Stimulated activated CD4-positive, alpha-beta T cell treated with anti-CD3 and anti-CD28 coated beads, Interleukin-1b, Interleukin-23, amount 100 ng/mL, for 4 hours (primary cell): ENCODE measurements around the gene CENPK.
"Not testable (repeated sequence)": the region's sequence is repeated elsewhere in the genome, so short reads cannot be mapped to it uniquely, and the experiment has no call there.

Source experiments
- DNase-seq, 2 donors: peaks; one replicate each; pipeline ENCODE4 v3.0.0-alpha.2; 2020; ENCODE audit warnings: low read depth in 2 of 2

CENPK gene

GRCh38 chr5:65562731-65563701 lies at the start of gene CENPK, which contains the start of gene PPWD1:
Gene CENPK, minus strand, starts transcription at chr5:65563168. Its CDS starts 8,261 bp downstream, at chr5:65554907.
Gene PPWD1, plus strand, starts transcription at chr5:65563296. Its CDS starts 15 bp downstream, at chr5:65563311.
- DNase-seq = peak; percentile 87 to 89

GRCh38 chr5:65612298-65612907 lies 49.4 kb upstream of the CENPK start:
- DNase-seq = no peak

- DNase-seq = no peak
These were observed 48.6 kb upstream of the CENPK start for GRCh38 chr5:65611524-65611923.

GRCh38 chr5:65601761-65602160 lies 38.8 kb upstream of the CENPK start:
- DNase-seq = not testable (repeated sequence)

- DNase-seq = no peak
These were observed 25.7 kb upstream of the CENPK start for GRCh38 chr5:65588694-65589093.

- DNase-seq = no peak
These were observed 14.2 kb upstream of the CENPK start for GRCh38 chr5:65577141-65577540.

GRCh38 chr5:65570598-65571226 lies 7.7 kb upstream of the CENPK start:
- DNase-seq = no peak

GRCh38 chr5:65566505-65566904 lies 3.5 kb upstream of the CENPK start:
- no peak for DNase-seq

GRCh38 chr5:65563777-65564176 lies 809 bp upstream of the CENPK start:
- DNase-seq = no peak

- DNase-seq = no peak
These were observed 6.2 kb downstream of the CENPK start for GRCh38 chr5:65556718-65557117.

GRCh38 chr5:65556181-65556580 lies 6.8 kb downstream of the CENPK start:
- no peak for DNase-seq

GRCh38 chr5:65555287-65555686 lies 7.7 kb downstream of the CENPK start:
- no peak for DNase-seq

- no peak for DNase-seq
These were observed 9.0 kb downstream of the CENPK start for GRCh38 chr5:65553941-65554340.

- DNase-seq = no peak
These were observed 14.7 kb downstream of the CENPK start for GRCh38 chr5:65548281-65548680.

- no peak for DNase-seq
These were observed 16.8 kb downstream of the CENPK start for GRCh38 chr5:65546141-65546540.

GRCh38 chr5:65544473-65544872 lies 18.5 kb downstream of the CENPK start:
- no peak for DNase-seq

- no peak for DNase-seq
These were observed 23.1 kb downstream of the CENPK start for GRCh38 chr5:65539827-65540226.

GRCh38 chr5:65535529-65535987 lies 27.4 kb downstream of the CENPK start:
- DNase-seq = no peak

GRCh38 chr5:65530904-65531303 lies 32.1 kb downstream of the CENPK start:
- no peak for DNase-seq

- DNase-seq = no peak
These were observed 37.2 kb downstream of the CENPK start for GRCh38 chr5:65525726-65526125.

GRCh38 chr5:65512170-65512937 lies 50.6 kb downstream of the CENPK start:
- DNase-seq = no peak

- no peak for DNase-seq
These were observed 54.0 kb downstream of the CENPK start for GRCh38 chr5:65508978-65509377.
